Hepatocyte (in vitro differentiated cells): ENCODE results near the gene ANXA1.
A peak's percentile ranks its signal among the peaks of the same experiment; 100 is the strongest.

ENCODE experiments used
- CTCF ChIP-seq: fragments of 200-600 bp; sonication (generic); IDR thresholded peaks from 2 replicates; pipeline ENCODE4 v1.5.1; 2016; ENCODE audit warnings: antibody characterized with exemption, mild to moderate bottlenecking; ENCODE audit not compliant: poor library complexity
- EZH2phosphoT487 ChIP-seq: fragments of 200-600 bp; sonication (generic); IDR thresholded peaks from one replicate; pipeline ENCODE4 v1.6.1; 2018; ENCODE audit warnings: antibody characterized with exemption, mild to moderate bottlenecking, low read depth, moderate library complexity; ENCODE audit not compliant: unreplicated experiment, severe bottlenecking

GRCh38 chr9:73199886-73200285, 48.2 kb downstream of the ANXA1 start:
- TF ChIP-seq CTCF (peak; percentile 35), EZH2phosphoT487 (no peak)
